Brain microvascular endothelial cell (primary cell): ENCODE data around the gene DNAH12.
"Not testable (repeated sequence)": the region's sequence is repeated elsewhere in the genome, so short reads cannot be mapped to it uniquely, and the experiment has no call there.

Experiments used
- DNase-seq: peaks from one replicate; pipeline ENCODE4 v3.0.0-alpha.2; 2020
- H3K27ac ChIP-seq: fragments of 250-450 bp; sonication (Bioruptor Pico); 2 replicates; pipeline ENCODE4 v1.5.1; 2020; ENCODE audit warnings: mild to moderate bottlenecking, moderate library complexity
- H3K27me3 ChIP-seq: fragments of 250-450 bp; sonication (Bioruptor Pico); replicated peaks from 2 replicates; pipeline ENCODE4 v1.5.1; 2020; ENCODE audit warnings: mild to moderate bottlenecking
- H3K36me3 ChIP-seq: fragments of 250-450 bp; sonication (Bioruptor Pico); replicated peaks from 2 replicates; pipeline ENCODE4 v1.5.1; 2020; ENCODE audit warnings: mild to moderate bottlenecking
- H3K4me3 ChIP-seq: 2 replicates; pipeline ENCODE4 v1.5.1; 2011; ENCODE audit warnings: low read depth, mild to moderate bottlenecking, control low read depth, low read length, moderate library complexity
- in situ Hi-C: cut with HindIII; loops from 2 replicates; pipeline ENCODE4 v1.10.0; 2017; ENCODE audit warnings: low sequenced_read_pairs, low pct_ligation_motif_present
- TF ChIP-seq, protein P1 (sequence below): IDR thresholded peaks from 2 replicates; pipeline ENCODE4 v1.5.1; 2011; ENCODE audit warnings: low read depth, mild to moderate bottlenecking, moderate library complexity, low read length, control low read depth, inconsistent platforms; ENCODE audit errors: missing control alignments

The DNAH12 gene

DNA sequence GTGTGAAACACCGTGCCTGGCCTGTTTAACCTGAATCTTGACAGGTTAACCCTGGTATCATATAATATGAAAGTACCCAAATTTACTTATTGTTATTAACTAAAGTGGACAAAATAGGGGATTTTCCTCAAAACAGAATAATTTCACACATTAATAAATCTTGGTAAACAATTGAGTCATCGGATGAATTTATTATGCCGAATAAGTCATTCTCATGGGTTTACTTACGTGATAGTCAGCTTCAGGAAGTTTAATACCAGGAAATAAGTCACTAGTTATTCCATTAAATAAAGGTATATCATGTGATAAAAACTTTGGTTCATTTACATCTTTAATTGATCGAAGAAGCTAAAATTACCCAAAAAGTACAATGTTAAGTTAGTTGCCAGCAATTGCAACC lies 99.7 kb downstream of the DNAH12 start:
- no peaks in the 10 kb centered on the region for H3K27me3 ChIP-seq
- H3K4me3 ChIP-seq, result no peak overlapping the region
- in situ Hi-C loops, result no loop called here
- DNase-seq, result no peak
- H3K27ac ChIP-seq, result no peak overlapping the region
- no peaks in the 10 kb centered on the region for H3K36me3 ChIP-seq
- TF ChIP-seq, protein P1, sequence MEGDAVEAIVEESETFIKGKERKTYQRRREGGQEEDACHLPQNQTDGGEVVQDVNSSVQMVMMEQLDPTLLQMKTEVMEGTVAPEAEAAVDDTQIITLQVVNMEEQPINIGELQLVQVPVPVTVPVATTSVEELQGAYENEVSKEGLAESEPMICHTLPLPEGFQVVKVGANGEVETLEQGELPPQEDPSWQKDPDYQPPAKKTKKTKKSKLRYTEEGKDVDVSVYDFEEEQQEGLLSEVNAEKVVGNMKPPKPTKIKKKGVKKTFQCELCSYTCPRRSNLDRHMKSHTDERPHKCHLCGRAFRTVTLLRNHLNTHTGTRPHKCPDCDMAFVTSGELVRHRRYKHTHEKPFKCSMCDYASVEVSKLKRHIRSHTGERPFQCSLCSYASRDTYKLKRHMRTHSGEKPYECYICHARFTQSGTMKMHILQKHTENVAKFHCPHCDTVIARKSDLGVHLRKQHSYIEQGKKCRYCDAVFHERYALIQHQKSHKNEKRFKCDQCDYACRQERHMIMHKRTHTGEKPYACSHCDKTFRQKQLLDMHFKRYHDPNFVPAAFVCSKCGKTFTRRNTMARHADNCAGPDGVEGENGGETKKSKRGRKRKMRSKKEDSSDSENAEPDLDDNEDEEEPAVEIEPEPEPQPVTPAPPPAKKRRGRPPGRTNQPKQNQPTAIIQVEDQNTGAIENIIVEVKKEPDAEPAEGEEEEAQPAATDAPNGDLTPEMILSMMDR, result no peak

DNA sequence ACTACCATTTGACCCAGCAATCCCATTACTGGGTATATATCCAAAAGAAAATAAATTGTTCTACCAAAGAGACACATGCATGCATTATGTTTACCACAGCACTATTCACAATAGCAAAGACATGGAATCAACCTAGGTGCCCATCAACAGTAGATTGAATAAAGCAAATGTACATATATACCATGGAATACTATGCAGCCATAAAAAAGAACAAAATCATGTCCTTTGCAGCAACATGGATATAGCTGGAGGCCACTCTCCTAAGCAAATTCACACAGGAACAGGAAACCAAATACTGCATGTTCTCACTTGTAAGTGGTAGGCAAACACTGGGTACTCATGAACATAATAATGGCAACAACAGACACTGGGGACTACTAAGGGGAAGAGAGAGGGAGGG lies 104.0 kb downstream of the DNAH12 start:
- H3K27ac ChIP-seq, H3K36me3 ChIP-seq, H3K4me3 ChIP-seq, in situ Hi-C loops, DNase-seq, H3K27me3 ChIP-seq: not testable (repeated sequence)

DNA sequence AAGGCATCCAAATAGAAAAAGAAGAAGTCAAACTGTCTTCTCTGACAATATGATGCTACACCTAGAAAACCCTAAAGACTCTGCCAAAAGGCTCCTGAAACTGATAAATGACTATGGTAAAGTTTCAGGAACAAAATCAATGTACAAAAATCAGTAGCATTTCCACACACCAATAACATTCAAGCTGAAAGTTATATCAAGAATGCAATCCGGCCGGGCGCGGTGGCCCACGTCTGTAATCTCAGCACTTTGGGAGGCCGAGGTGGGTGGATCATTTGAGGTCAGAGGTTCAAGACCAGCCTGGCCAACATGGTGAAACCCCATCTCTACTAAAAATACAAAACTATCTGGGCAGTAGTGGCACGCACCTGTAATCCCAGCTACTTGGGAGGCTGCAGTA lies 105.7 kb downstream of the DNAH12 start:
- H3K36me3 ChIP-seq, H3K27me3 ChIP-seq, DNase-seq, in situ Hi-C loops, H3K27ac ChIP-seq, H3K4me3 ChIP-seq: not testable (repeated sequence)

DNA sequence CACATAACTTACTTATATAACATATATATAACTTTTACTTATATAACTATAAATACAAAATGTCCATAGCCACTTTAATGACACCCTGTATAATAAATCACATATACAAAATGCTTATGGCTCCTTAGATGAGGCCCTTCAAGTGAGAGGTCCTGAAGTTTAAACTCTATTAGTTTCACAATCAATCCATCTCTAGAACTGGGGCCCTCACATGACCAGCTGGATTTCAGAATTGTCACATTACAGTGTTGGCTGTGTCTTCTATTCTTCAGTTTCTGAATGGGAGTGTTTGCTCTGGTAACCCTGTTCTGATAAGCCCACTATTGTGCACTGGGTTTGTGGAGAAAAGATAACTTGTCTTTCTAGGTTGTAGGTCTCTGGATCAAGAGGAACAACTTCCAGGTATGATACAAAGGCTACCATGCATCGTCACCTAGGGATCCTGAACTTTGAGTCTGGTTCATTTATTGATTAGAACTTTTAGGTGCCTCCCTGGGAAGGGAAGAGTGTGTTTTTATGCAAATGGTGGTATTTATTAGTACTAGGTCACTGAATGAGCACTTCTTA lies 107.9 kb downstream of the DNAH12 start:
- H3K27ac ChIP-seq, result no peak overlapping the region
- no peaks in the 10 kb centered on the region for H3K36me3 ChIP-seq
- in situ Hi-C loops, result no loop called here
- no peak overlapping the region for H3K4me3 ChIP-seq
- H3K27me3 ChIP-seq, result no peaks in the 10 kb centered on the region
- no peak for DNase-seq
- TF ChIP-seq, protein P1, result no peak

DNA sequence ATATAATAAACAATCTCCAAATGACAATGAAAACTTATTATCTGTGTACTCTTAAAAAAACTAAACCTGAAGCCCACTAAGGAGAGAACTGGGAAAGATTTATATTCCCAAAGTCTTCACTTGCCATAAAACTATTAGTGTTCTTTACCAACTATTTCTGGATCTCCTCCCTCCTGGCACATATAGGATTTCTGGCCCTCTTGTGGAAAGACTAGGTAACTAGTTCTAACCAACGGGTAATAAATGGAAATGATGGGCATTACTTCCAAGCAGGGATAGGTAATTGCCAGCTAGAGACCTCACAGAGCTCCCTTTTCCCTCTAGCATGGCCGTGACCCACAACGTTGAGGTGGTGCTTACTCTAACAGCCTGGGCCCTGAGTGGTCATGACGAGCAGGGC lies 110.1 kb downstream of the DNAH12 start:
- Histone ChIP-seq H3K4me3 (no peak overlapping the region), H3K36me3 (no peaks in the 10 kb centered on the region), H3K27me3 (no peaks in the 10 kb centered on the region), H3K27ac (no peak overlapping the region)
- TF ChIP-seq, protein P1, result peak; percentile 62
- peak; percentile 16 for DNase-seq
- in situ Hi-C loops, result no loop called here

DNA sequence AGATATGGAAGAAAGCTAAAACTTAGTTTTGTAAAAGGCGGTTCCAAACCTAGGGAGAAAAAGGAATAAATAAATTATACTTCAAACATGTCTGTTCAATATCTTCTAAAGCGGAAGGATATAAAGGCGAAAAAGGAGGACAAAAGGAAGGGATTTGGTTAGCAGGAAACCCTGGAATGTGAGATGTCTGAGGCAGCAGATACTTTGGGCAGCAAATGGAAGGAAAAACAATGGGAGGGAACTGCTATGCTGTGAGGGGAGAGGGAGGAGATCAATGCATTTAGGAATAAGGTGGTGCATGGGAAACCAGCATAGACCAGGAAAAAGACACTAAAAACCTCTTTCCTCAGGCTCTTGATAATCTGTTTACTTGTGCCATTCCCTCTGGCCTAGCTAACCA lies 120.8 kb downstream of the DNAH12 start:
- TF ChIP-seq, protein P1, result no peak
- Histone ChIP-seq H3K4me3 (no peak overlapping the region), H3K36me3 (no peaks in the 10 kb centered on the region), H3K27me3 (no peaks in the 10 kb centered on the region), H3K27ac (no peak overlapping the region)
- in situ Hi-C loops, result no loop called here
- no peak for DNase-seq

DNA sequence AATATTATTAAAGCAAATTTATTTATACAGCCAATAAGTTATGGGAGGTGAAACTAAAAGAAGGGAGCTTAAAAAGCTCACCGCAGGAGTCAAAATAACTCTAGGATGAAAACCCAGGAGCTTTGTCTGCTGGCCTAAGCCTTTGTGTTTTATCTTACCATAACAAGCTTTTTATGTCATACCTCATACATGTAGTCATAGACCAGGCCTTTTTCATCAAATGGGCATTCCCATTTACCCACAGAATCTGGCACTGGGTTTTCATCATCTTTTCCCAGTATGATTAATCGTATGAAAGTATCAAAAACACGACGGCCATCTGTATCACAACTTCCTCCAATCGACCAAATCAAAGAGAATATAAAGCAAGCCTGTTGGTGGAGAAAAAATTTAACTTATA lies 122.8 kb downstream of the DNAH12 start:
- DNase-seq, result no peak
- in situ Hi-C loops, result no loop called here
- no peak overlapping the region for H3K4me3 ChIP-seq
- H3K36me3 ChIP-seq, result no peaks in the 10 kb centered on the region
- no peak overlapping the region for H3K27ac ChIP-seq
- no peaks in the 10 kb centered on the region for H3K27me3 ChIP-seq
- TF ChIP-seq, protein P1, result no peak
